ENCODE data around the gene GPR3. TPM values are rescaled to one million over a fixed set of nuclear protein-coding genes. Genes with fewer than 3 reads are reported as not detected.

Gene GPR3
- total RNA-seq, 2 experiments from 2014 or later: 0.58 to 0.65 TPM

DNA sequence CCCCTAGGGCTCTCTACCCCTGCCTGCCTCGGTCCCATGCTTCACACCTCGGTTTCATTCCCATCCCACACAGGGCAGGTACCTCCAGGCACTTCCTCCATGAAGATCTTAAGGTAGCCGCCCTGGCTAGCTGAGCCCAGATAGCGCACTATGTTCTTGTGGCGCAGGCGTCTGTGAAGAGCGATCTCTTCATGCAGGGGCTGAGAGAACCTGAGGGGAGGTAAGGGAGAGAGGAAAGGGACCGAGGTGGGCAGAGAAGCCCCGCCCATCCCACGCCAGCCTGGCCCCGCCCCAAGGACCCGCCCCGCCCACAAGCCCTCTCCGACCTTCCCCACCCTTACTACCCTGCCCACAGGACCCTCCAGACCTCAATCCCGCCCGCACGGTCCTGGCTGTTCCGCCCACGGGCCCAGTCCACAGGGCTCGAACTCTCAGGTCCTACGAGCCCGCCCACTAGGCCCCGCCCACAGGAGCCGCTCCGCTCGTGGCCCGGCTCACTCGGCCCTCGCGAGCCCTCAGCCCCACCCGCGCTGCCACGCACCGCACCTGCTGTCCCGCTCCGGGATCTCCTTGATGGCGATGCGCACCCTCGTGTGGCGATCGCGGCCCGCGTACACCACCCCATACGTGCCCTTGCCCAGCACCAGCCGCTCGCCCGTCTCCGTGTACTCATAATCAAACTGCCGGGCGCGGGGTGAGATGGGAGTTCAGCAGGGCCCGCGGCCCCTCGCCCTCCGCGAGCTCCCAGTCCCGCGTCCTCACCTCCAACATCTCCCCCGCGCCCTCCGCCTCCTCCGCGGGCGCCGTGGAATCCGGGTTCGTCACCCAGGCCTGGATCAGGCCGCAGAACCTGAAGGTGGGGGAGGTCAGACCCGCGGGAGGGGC, 32.0 kb upstream of the GPR3 start:
- peak overlapping the region; percentile 62 for H3K4me3 Mint-ChIP-seq
- H3K4me1 Mint-ChIP-seq: peaks cover 56% of the 10 kb centered on the region
- peak; percentile 54 for DNase-seq
- H3K27me3 Mint-ChIP-seq: peaks cover 8% of the 10 kb centered on the region
- H3K27ac Mint-ChIP-seq: peak overlapping the region; percentile 59
- no peaks in the 10 kb centered on the region for H3K9me3 Mint-ChIP-seq
- ChIA-PET CTCF (interaction anchor here (0.6 to 1.9 kb wide), 3 partner anchors 10 to 310 kb away, joined by 3 to 4 read pairs (median 4); no protein-coding TSS in a partner anchor), POLR2A (interaction anchor here (1.1 to 1.2 kb wide), 2 partner anchors 10 to 19 kb away, joined by 3 to 4 read pairs; partner anchors contain the start of gene SYTL1)
- H3K36me3 Mint-ChIP-seq (ENCODE audit: low read depth): no peaks in the 10 kb centered on the region

DNA sequence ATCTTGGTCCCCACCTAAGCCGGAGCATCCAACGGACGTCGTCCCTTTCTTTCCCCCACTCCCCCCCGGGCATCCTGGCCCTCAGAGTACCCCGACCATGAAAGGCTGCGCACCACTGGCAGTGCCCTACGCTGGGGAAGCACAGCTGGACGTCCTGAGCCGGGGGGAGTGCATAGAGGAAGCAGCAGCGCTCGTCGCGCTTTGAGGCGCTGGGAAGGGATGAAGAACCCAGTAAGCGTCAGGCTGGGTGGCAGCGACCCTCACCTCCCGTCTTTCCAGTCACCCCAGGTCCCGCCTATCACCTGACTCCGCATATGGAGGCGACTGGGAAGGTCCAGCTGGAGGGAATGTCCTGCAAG, 31.4 kb upstream of the GPR3 start:
- Mint-ChIP-seq H3K4me3 (peak overlapping the region; percentile 21), H3K9me3 (no peaks in the 10 kb centered on the region), H3K36me3 (ENCODE audit: low read depth) (no peaks in the 10 kb centered on the region), H3K4me1 (peaks cover 52% of the 10 kb centered on the region), H3K27ac (no peak overlapping the region), H3K27me3 (peaks cover 8% of the 10 kb centered on the region)
- ChIA-PET POLR2A (interaction anchor here (1.1 to 1.2 kb wide), 2 partner anchors 9 to 28 kb away, joined by 3 read pairs; no protein-coding TSS in a partner anchor), CTCF (interaction anchor here (1.9 kb wide), 1 partner anchor 10 kb away, joined by 4 read pairs; no protein-coding TSS in a partner anchor)
- no peak for DNase-seq

DNA sequence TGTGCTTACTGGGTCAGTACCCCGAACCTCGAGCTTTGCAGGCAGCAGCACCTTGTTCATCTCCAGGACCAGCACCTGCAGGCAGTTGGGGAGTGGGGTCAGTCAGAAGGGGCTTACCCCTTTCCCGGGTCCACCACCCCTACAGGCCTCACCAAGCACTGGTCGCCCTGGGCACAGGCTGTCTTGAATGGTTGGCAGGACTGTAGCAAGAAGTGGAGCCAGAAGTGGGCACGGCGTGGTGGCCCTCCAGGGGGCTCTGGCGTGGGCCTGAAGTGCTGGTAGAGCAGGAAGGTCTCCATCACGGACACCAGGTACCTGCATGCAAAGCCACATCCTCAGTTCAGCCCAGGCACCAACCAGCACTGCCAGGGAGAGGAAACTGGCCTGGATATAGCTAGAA, 30.9 kb upstream of the GPR3 start:
- DNase-seq: no peak
- Mint-ChIP-seq H3K4me1 (peaks cover 47% of the 10 kb centered on the region), H3K4me3 (no peak overlapping the region), H3K27ac (no peak overlapping the region), H3K27me3 (peaks cover 8% of the 10 kb centered on the region), H3K36me3 (ENCODE audit: low read depth) (no peaks in the 10 kb centered on the region), H3K9me3 (no peaks in the 10 kb centered on the region)
- ChIA-PET CTCF (interaction anchor here (0.9 to 1.1 kb wide), 2 partner anchors 26 to 301 kb away, joined by 3 read pairs; no protein-coding TSS in a partner anchor), POLR2A (interaction anchor here (0.7 to 1.2 kb wide), 3 partner anchors 9 to 29 kb away, joined by 3 read pairs; no protein-coding TSS in a partner anchor)

GRCh38 chr1:27363766-27364695, 28.4 kb upstream of the GPR3 start:
- no peak for DNase-seq
- Mint-ChIP-seq H3K4me3 (no peak overlapping the region), H3K27me3 (peaks cover 4% of the 10 kb centered on the region), H3K4me1 (peaks cover 41% of the 10 kb centered on the region), H3K27ac (no peak overlapping the region), H3K9me3 (no peaks in the 10 kb centered on the region), H3K36me3 (ENCODE audit: low read depth) (no peaks in the 10 kb centered on the region)
- CTCF ChIA-PET: interaction anchor here (1.2 to 2.8 kb wide), 2 partner anchors 32 to 68 kb away, joined by 6 to 21 read pairs; no protein-coding TSS in a partner anchor
- POLR2A ChIA-PET: interaction anchor here (1.3 to 2.8 kb wide), 2 partner anchors 7 to 41 kb away, joined by 4 to 32 read pairs; no protein-coding TSS in a partner anchor

DNA sequence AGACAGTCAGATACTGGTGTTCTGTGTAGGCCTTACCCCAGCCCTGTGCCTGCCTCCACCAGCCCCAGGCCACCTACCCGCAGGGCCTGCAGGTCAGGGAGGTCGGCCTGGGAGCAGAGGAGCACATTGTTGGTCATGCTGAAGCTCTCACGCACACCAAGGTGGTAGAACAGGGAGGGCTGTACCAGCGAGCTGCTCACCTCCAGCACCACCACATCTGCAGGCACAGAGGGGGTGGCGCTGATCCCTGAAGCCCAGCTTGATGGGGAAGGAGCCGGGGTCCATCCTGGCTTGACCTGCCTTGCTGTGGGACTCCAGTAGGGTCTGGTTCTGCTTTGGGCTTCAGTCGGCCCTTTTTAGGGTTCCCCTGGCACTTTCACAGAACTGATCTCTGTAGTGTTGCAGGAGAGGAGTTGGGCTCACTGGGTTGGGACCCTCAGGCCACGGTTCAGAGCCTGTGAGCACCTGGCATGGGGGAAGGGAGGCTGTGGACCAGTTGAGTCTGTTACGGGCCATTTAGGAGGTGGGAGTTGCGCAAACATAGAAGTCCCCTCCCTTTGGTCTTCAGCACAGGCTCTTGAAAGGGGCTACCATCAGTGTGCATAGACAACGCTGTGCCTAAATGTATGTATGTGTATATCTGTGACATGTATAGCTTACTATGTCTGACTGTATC, 27.6 kb upstream of the GPR3 start:
- H3K9me3 Mint-ChIP-seq: no peaks in the 10 kb centered on the region
- ChIA-PET CTCF (interaction anchor here (0.6 to 2.8 kb wide), 16 partner anchors 8 to 305 kb away, joined by 3 to 36 read pairs (median 6); partner anchors contain the start of genes GPR3 and SYTL1), POLR2A (interaction anchor here (1.0 to 3.2 kb wide), 10 partner anchors 8 to 64 kb away, joined by 3 to 32 read pairs (median 4); partner anchors contain the start of genes CD164L2 and SYTL1)
- peaks cover 41% of the 10 kb centered on the region for H3K4me1 Mint-ChIP-seq
- no peaks in the 10 kb centered on the region for H3K36me3 Mint-ChIP-seq (ENCODE audit: low read depth)
- DNase-seq: no peak
- peak overlapping the region; percentile 48 for H3K27ac Mint-ChIP-seq
- peaks cover 3% of the 10 kb centered on the region for H3K27me3 Mint-ChIP-seq
- peak overlapping the region; percentile 83 for H3K4me3 Mint-ChIP-seq

GRCh38 chr1:27365372-27366112, 26.9 kb upstream of the GPR3 start:
- ChIA-PET POLR2A (interaction anchor here (0.6 to 3.2 kb wide), 16 partner anchors 8 to 286 kb away, joined by 3 to 32 read pairs (median 4); partner anchors contain the start of genes CD164L2 and SYTL1), CTCF (interaction anchor here (0.6 to 2.8 kb wide), 21 partner anchors 8 to 369 kb away, joined by 3 to 36 read pairs (median 4); partner anchors contain the start of genes GPR3, SLC9A1 and SYTL1)
- peak overlapping the region; percentile 83 for H3K4me3 Mint-ChIP-seq
- H3K4me1 Mint-ChIP-seq: peaks cover 39% of the 10 kb centered on the region
- H3K36me3 Mint-ChIP-seq (ENCODE audit: low read depth): no peaks in the 10 kb centered on the region
- peak overlapping the region; percentile 83 for H3K27ac Mint-ChIP-seq
- DNase-seq: peak; percentile 86
- no peaks in the 10 kb centered on the region for H3K27me3 Mint-ChIP-seq
- H3K9me3 Mint-ChIP-seq: no peaks in the 10 kb centered on the region

DNA sequence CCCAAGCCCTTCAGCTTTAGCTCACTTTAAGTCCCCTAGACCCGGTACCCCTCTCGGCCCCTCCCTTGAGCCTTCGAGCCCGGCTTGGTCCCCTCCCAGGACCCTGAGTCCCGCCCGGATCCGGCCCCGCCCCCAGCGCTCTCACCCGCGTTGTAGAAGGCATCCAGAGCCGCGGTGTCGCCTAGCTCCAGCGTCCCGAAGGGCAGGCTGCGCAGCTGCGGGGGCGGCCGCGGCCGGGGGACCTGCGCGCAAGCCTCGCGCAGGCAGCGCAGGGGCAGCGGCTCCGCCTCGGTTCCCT, 26.4 kb upstream of the GPR3 start:
- peak; percentile 82 for DNase-seq
- Mint-ChIP-seq H3K27me3 (no peaks in the 10 kb centered on the region), H3K4me3 (peak overlapping the region; percentile 83), H3K27ac (peak overlapping the region; percentile 83), H3K36me3 (ENCODE audit: low read depth) (no peaks in the 10 kb centered on the region), H3K9me3 (no peaks in the 10 kb centered on the region), H3K4me1 (peaks cover 39% of the 10 kb centered on the region)
- ChIA-PET POLR2A (interaction anchor here (0.6 to 3.2 kb wide), 15 partner anchors 9 to 287 kb away, joined by 3 to 32 read pairs (median 4); partner anchors contain the start of genes CD164L2 and SYTL1), CTCF (interaction anchor here (0.8 to 2.8 kb wide), 19 partner anchors 9 to 369 kb away, joined by 3 to 36 read pairs (median 5); partner anchors contain the start of genes GPR3, SLC9A1 and SYTL1)

DNA sequence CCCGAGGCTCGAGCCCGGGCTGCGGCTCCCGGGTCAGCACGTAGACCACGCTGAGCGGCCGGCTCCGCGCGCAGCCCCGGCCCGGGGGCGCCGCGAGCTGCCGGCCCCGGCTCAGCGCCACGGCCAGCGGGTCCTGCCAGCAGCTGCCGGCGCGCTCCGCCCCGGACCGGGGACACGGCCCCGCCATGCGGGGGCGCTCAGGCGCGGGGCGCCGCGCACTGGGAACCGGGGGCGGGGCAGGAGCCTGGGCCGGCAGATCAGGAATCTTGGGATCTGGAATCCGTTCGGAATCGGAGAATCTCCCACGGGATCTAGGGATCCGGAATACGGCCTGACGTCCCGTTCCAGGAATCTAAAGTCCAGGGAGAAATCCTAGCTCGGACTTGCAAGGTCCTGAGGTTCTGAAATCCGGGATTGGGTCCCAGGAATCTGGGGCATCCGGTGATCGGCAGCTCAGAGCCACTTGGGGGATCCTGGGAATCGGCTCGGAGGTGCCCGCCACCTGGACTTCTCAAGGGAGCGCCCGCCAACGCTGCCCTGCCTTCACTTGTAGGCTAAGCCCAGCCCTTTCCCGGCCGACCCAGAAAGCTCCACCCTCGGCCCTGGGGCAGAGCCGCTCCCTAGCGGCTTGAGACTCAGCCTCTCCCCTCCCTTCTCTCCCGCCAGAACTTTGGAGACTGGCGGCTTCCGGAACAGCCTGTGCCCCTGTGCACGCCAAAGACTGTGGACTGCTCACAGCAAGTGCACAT, 25.8 kb upstream of the GPR3 start, which contains the start of gene MAP3K6:
TSS of gene MAP3K6 (minus strand) at position 551 of the 749 bp plus-strand sequence. CDS start at position 187, 364 bp downstream.
- H3K9me3 Mint-ChIP-seq: no peaks in the 10 kb centered on the region
- H3K27me3 Mint-ChIP-seq: no peaks in the 10 kb centered on the region
- H3K4me1 Mint-ChIP-seq: peaks cover 37% of the 10 kb centered on the region
- CTCF ChIA-PET: interaction anchor here (0.8 to 2.8 kb wide), 17 partner anchors 9 to 370 kb away, joined by 3 to 36 read pairs (median 5); partner anchors contain the start of genes GPR3, SLC9A1 and SYTL1
- DNase-seq: peak; percentile 58
- peak within 1 kb of the TSS; percentile 83 for H3K27ac Mint-ChIP-seq
- no peaks in the 10 kb centered on the region for H3K36me3 Mint-ChIP-seq (ENCODE audit: low read depth)
- POLR2A ChIA-PET: interaction anchor here (0.6 to 3.2 kb wide), 10 partner anchors 9 to 287 kb away, joined by 3 to 32 read pairs (median 6); partner anchors contain the start of gene SYTL1
- H3K4me3 Mint-ChIP-seq: peak within 1 kb of the TSS; percentile 83

GRCh38 chr1:27367160-27367650, 25.2 kb upstream of the GPR3 start:
- Mint-ChIP-seq H3K4me3 (peak overlapping the region; percentile 48), H3K27me3 (no peaks in the 10 kb centered on the region), H3K36me3 (ENCODE audit: low read depth) (no peaks in the 10 kb centered on the region), H3K27ac (peak overlapping the region; percentile 26), H3K4me1 (peaks cover 37% of the 10 kb centered on the region), H3K9me3 (no peaks in the 10 kb centered on the region)
- DNase-seq: no peak
- POLR2A ChIA-PET: interaction anchor here (1.2 to 3.2 kb wide), 5 partner anchors 10 to 25 kb away, joined by 3 to 32 read pairs (median 10); partner anchors contain the start of gene SYTL1
- CTCF ChIA-PET: interaction anchor here (0.8 to 2.8 kb wide), 10 partner anchors 10 to 49 kb away, joined by 3 to 36 read pairs (median 6); partner anchors contain the start of gene SYTL1

DNA sequence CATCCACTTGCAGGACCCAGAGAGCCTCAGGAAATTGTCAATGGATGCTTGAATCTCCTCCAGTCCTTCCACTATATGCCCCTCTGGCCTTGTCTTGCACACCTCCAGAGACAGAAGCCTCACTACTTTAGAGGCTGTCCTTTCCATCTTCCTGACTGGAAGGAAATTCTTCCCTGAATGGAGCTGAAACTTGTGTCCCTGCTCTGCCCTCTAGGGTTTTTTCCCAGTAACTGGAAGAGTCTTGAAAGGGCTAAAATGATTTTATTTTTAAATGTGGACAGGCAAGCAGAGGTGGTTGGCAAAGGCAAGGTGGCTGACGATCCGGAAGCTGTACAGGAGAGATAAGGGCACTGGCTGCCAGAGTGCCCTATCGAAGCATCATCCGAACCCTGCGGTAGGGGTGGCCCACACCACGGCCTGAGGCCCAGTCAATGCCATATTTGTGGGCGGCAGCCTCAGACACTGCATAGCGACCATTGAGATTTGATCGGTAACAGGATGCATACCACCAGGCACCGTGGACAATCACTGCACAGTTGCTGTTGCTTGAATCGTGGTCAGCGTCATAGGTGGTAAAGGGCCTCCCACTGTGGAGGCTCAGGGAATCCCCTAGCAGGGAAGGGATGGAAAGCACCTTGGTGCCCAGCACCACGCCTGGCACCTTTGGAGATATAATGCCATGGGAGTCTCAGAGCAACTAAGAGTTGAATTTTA, 23.4 kb upstream of the GPR3 start:
- Mint-ChIP-seq H3K9me3 (no peaks in the 10 kb centered on the region), H3K27ac (no peak overlapping the region), H3K27me3 (no peaks in the 10 kb centered on the region), H3K36me3 (ENCODE audit: low read depth) (no peaks in the 10 kb centered on the region), H3K4me3 (no peak overlapping the region), H3K4me1 (peaks cover 37% of the 10 kb centered on the region)
- no peak for DNase-seq
- CTCF ChIA-PET: interaction anchor here (0.6 to 1.7 kb wide), 3 partner anchors 13 to 214 kb away, joined by 3 to 6 read pairs (median 3); partner anchors contain the start of gene SLC9A1
- POLR2A ChIA-PET: interaction anchor here (0.6 kb wide), 1 partner anchor 1250 kb away, joined by 3 read pairs; no protein-coding TSS in a partner anchor
